ENCODE measurements around the gene DYDC1. TPM values are rescaled to one million over a fixed set of nuclear protein-coding genes. Genes with fewer than 3 reads are reported as not detected.

DYDC1 gene
- total and polyA plus RNA-seq, 2 of the 13 experiments (the other 11 are each of a cell fraction or from before 2014, with no cell fraction given): not detected

DNA sequence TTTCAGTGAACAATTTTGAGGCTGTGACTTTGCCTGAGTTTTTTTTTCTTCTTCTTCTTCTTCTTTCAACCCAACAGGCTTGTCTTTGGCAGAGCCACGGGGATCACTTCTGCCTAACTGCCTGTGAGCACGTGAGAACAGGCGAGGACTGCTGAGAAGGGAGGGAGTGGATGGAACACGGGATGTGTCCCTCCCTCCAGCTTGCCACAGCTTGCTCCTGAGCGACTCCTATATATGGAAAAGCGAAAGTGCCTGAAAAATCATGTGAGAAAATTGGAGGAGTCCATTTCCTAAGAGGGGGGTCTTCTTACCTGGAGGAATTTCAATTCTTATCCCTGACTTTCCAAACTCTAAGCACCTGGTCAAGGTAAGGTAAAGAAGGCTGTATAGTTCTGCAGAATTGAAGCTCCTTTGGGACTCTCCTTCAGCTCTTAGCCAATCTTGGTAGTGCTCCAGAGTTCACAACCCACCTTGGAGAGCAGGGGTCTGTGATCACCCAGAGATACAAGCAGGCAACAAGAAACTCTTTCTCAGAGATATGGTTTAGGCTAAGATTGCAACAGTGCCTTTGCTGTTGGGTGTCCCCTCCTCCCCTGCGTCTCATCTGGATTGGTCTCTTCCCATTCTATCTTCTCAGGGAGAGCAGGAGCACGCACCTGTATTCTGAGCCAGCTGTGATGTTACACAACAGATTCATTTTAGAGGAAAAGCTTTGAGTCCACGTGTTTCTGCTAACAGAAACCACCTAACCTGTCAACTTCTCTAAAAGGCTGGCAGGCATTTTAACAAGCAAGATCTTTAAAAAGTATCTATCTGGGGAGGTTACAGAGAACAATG, 66.9 kb downstream of the DYDC1 start, which contains the start of gene MAT1A (continued):
- TF ChIP-seq, protein P1, sequence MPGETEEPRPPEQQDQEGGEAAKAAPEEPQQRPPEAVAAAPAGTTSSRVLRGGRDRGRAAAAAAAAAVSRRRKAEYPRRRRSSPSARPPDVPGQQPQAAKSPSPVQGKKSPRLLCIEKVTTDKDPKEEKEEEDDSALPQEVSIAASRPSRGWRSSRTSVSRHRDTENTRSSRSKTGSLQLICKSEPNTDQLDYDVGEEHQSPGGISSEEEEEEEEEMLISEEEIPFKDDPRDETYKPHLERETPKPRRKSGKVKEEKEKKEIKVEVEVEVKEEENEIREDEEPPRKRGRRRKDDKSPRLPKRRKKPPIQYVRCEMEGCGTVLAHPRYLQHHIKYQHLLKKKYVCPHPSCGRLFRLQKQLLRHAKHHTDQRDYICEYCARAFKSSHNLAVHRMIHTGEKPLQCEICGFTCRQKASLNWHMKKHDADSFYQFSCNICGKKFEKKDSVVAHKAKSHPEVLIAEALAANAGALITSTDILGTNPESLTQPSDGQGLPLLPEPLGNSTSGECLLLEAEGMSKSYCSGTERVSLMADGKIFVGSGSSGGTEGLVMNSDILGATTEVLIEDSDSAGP (CRISPR knock-in tag; IDR thresholded peaks at IDR 0.05; ENCODE audit: borderline replicate concordance): no peak
- TF ChIP-seq NFIB (CRISPR knock-in tag; IDR thresholded peaks at IDR 0.05; ENCODE audit: borderline replicate concordance) (no peak), ZNF660 (CRISPR knock-in tag; IDR thresholded peaks at IDR 0.05; ENCODE audit: borderline replicate concordance, low read depth) (no peak), ZKSCAN8 (CRISPR knock-in tag; IDR thresholded peaks at IDR 0.05; ENCODE audit: borderline replicate concordance) (no peak), HIVEP1 (CRISPR knock-in tag; IDR thresholded peaks at IDR 0.05) (peak; percentile 81; the same call in 1 of the 2 replicates), ZNF629 (CRISPR knock-in tag; conservative IDR thresholded peaks at IDR 0.05) (no peak), ZSCAN31 (CRISPR knock-in tag; IDR thresholded peaks at IDR 0.05; ENCODE audit: low read depth) (peak; percentile 49; the same call in 1 of the 2 replicates), KLF6 (CRISPR knock-in tag; IDR thresholded peaks at IDR 0.05) (peak; percentile 47; the same call in 1 of the 2 replicates), SP5 (CRISPR knock-in tag; IDR thresholded peaks at IDR 0.05; ENCODE audit: borderline replicate concordance, low read depth) (peak; percentile 55; the same call in 1 of the 2 replicates), YEATS2 (CRISPR knock-in tag; IDR thresholded peaks at IDR 0.05; ENCODE audit: borderline replicate concordance) (peak; percentile 42; the same call in 1 of the 2 replicates), NR2F2 (IDR thresholded peaks at IDR 0.05; ENCODE audit: borderline replicate concordance, low read depth) (peak; percentile 41; the same call in 1 of the 2 replicates)
- TF ChIP-seq, protein P2, sequence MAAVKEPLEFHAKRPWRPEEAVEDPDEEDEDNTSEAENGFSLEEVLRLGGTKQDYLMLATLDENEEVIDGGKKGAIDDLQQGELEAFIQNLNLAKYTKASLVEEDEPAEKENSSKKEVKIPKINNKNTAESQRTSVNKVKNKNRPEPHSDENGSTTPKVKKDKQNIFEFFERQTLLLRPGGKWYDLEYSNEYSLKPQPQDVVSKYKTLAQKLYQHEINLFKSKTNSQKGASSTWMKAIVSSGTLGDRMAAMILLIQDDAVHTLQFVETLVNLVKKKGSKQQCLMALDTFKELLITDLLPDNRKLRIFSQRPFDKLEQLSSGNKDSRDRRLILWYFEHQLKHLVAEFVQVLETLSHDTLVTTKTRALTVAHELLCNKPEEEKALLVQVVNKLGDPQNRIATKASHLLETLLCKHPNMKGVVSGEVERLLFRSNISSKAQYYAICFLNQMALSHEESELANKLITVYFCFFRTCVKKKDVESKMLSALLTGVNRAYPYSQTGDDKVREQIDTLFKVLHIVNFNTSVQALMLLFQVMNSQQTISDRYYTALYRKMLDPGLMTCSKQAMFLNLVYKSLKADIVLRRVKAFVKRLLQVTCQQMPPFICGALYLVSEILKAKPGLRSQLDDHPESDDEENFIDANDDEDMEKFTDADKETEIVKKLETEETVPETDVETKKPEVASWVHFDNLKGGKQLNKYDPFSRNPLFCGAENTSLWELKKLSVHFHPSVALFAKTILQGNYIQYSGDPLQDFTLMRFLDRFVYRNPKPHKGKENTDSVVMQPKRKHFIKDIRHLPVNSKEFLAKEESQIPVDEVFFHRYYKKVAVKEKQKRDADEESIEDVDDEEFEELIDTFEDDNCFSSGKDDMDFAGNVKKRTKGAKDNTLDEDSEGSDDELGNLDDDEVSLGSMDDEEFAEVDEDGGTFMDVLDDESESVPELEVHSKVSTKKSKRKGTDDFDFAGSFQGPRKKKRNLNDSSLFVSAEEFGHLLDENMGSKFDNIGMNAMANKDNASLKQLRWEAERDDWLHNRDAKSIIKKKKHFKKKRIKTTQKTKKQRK (IDR thresholded peaks at IDR 0.05; ENCODE audit: low read length): no peak
- TF ChIP-seq, protein P3, sequence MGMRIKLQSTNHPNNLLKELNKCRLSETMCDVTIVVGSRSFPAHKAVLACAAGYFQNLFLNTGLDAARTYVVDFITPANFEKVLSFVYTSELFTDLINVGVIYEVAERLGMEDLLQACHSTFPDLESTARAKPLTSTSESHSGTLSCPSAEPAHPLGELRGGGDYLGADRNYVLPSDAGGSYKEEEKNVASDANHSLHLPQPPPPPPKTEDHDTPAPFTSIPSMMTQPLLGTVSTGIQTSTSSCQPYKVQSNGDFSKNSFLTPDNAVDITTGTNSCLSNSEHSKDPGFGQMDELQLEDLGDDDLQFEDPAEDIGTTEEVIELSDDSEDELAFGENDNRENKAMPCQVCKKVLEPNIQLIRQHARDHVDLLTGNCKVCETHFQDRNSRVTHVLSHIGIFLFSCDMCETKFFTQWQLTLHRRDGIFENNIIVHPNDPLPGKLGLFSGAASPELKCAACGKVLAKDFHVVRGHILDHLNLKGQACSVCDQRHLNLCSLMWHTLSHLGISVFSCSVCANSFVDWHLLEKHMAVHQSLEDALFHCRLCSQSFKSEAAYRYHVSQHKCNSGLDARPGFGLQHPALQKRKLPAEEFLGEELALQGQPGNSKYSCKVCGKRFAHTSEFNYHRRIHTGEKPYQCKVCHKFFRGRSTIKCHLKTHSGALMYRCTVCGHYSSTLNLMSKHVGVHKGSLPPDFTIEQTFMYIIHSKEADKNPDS (CRISPR knock-in tag; IDR thresholded peaks at IDR 0.05): no peak
- TF ChIP-seq, protein P4, sequence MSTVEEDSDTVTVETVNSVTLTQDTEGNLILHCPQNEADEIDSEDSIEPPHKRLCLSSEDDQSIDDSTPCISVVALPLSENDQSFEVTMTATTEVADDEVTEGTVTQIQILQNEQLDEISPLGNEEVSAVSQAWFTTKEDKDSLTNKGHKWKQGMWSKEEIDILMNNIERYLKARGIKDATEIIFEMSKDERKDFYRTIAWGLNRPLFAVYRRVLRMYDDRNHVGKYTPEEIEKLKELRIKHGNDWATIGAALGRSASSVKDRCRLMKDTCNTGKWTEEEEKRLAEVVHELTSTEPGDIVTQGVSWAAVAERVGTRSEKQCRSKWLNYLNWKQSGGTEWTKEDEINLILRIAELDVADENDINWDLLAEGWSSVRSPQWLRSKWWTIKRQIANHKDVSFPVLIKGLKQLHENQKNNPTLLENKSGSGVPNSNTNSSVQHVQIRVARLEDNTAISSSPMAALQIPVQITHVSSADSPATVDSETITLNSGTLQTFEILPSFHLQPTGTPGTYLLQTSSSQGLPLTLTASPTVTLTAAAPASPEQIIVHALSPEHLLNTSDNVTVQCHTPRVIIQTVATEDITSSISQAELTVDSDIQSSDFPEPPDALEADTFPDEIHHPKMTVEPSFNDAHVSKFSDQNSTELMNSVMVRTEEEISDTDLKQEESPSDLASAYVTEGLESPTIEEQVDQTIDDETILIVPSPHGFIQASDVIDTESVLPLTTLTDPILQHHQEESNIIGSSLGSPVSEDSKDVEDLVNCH (CRISPR knock-in tag; IDR thresholded peaks at IDR 0.05): no peak

Measured in HepG2 (cell line).